CD8-positive, alpha-beta memory T cell (primary cell): Measurements from ENCODE around the gene PLEKHA4. TPM values are rescaled to one million over a fixed set of nuclear protein-coding genes. Genes with fewer than 3 reads are reported as not detected.
"Not testable (repeated sequence)": the region's sequence is repeated elsewhere in the genome, so short reads cannot be mapped to it uniquely, and the experiment has no call there.

Experiments
- CTCF ChIA-PET: fragments of 350-600 bp; sonication (Branson Sonifier 250); formaldehyde crosslinking; loops from one replicate; lab custom pipeline; 2021; ENCODE audit warnings: antibody characterized with exemption; lab: Charles Lee
- POLR2A ChIA-PET: fragments of 350-600 bp; sonication (Branson Sonifier 250); formaldehyde crosslinking; loops from one replicate; lab custom pipeline; 2021; ENCODE audit warnings: antibody characterized with exemption; lab: Charles Lee
- DNase-seq, 5 donors: peaks; one replicate each; pipeline versions ENCODE4 v3.0.0 to v3.0.0-alpha.2; 2020 to 2022; ENCODE audit warnings: mixed read lengths in 1 of 5
- H3K27ac ChIP-seq: one replicate; pipeline ENCODE4 v1.7.0; 2013; ENCODE audit warnings: low read depth, mild to moderate bottlenecking, low read length, moderate library complexity
- H3K27me3 ChIP-seq: 2 replicates; pipeline ENCODE4 v1.7.0; 2013; ENCODE audit warnings: low read length, mild to moderate bottlenecking; ENCODE audit not compliant: insufficient read depth, poor library complexity, severe bottlenecking
- H3K36me3 ChIP-seq: 2 replicates; pipeline ENCODE4 v1.7.0; 2013; ENCODE audit warnings: mild to moderate bottlenecking, low read length, moderate library complexity; ENCODE audit not compliant: insufficient read depth
- H3K4me1 ChIP-seq: 2 replicates; pipeline ENCODE4 v1.7.0; 2013; ENCODE audit warnings: mild to moderate bottlenecking, low read length, moderate library complexity; ENCODE audit not compliant: insufficient read depth
- H3K4me3 ChIP-seq: 2 replicates; pipeline ENCODE4 v1.7.0; 2013; ENCODE audit warnings: mild to moderate bottlenecking, low read length
- H3K9me3 ChIP-seq: 2 replicates; pipeline ENCODE4 v1.7.0; 2013; ENCODE audit warnings: mild to moderate bottlenecking, low read length
- H3K27ac Mint-ChIP-seq, 8 donors: one replicate each; pipeline ENCODE4 v1.8.0; 2020 to 2021; ENCODE audit warnings: mixed read lengths in 8 of 8, mild to moderate bottlenecking in 6 of 8, inconsistent platforms in 3 of 8, moderate library complexity in 3 of 8
- H3K27me3 Mint-ChIP-seq, 2 donors: one replicate each; pipeline ENCODE4 v1.8.0; 2020 to 2021; ENCODE audit warnings: mixed read lengths in 2 of 2, mild to moderate bottlenecking in 1 of 2, moderate library complexity in 1 of 2
- H3K36me3 Mint-ChIP-seq, 3 donors: one replicate each; pipeline ENCODE4 v1.8.0; 2020 to 2021; ENCODE audit warnings: mixed read lengths in 3 of 3, inconsistent platforms in 1 of 3, mild to moderate bottlenecking in 1 of 3
- H3K4me1 Mint-ChIP-seq, 3 donors: one replicate each; pipeline ENCODE4 v1.8.0; 2020 to 2021; ENCODE audit warnings: mixed read lengths in 3 of 3, inconsistent platforms in 1 of 3, mild to moderate bottlenecking in 1 of 3
- H3K4me3 Mint-ChIP-seq, 7 donors: one replicate each; pipeline ENCODE4 v1.8.0; 2020 to 2021; ENCODE audit warnings: mixed read lengths in 7 of 7, mild to moderate bottlenecking in 6 of 7, moderate library complexity in 4 of 7, inconsistent platforms in 2 of 7
- H3K9me3 Mint-ChIP-seq, 5 donors: one replicate each; pipeline ENCODE4 v1.8.0; 2020 to 2022; ENCODE audit warnings: mixed read lengths in 5 of 5, mild to moderate bottlenecking in 3 of 5, moderate library complexity in 2 of 5, inconsistent platforms in 1 of 5
- polyA plus RNA-seq: library from polyadenylated mRNA; unstranded; fragments of 300-500 nt; fragmentation: Illumina TruSeq; gene quantifications from one replicate; pipeline ENCODE4 v1.2.3, GENCODE V29; 2021
- total RNA-seq, 2 experiments: library from RNA; stranded (reverse); gene quantifications; one replicate each; pipeline ENCODE4 v1.2.3, GENCODE V29; 2021

PLEKHA4 gene
- total and polyA plus RNA-seq, 3 experiments from 2014 or later, result 2.5 to 4.1 (median 2.7) TPM

DNA sequence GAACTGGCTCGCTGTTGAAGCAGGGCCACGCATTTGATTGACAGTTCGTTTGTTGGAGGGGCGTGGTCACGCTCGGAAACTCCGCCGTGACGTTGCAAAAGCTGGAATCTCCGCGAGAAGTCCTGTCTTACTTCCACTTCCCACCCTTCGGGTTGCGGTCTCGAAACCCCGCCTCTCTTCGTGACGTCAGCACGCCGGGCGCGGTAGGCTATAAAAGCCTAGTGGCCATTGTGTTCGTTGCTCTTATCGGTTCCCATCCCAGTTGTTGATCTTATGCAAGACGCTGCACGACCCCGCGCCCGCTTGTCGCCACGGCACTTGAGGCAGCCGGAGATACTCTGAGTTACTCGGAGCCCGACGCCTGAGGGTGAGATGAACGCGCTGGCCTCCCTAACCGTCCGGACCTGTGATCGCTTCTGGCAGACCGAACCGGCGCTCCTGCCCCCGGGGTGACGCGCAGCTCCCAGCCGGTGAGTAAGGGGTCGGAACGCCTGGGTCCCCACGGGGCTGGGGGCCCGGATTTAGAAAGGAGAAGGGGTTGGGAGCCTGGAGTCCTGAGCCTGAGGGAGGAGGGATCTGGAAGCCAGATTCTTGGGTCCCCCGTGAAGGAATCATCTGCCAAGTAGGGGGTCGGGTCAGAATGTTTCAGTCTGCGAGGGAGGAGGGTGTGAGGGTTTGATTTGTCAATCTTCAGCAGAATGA, 3.9 kb upstream of the PLEKHA4 start, which contains the start of gene PPP1R15A:
PPP1R15A (plus strand) TSS at position 240 of the 702 bp plus-strand sequence. CDS start 813 bp downstream, outside the sequence.
- Mint-ChIP-seq H3K27me3 (peaks cover 4 to 14% of the 10 kb centered on the region in 2 donors), H3K27ac (peak within 1 kb of the TSS; percentile 99 to 100 (median 100)), H3K9me3 (peaks cover 0 to 5% (median 0%) of the 10 kb centered on the region in 5 donors), H3K36me3 (peaks cover 13 to 47% (median 17%) of the 10 kb centered on the region in 3 donors), H3K4me1 (peaks cover 39 to 45% (median 43%) of the 10 kb centered on the region in 3 donors), H3K4me3 (peak within 1 kb of the TSS; percentile 97 to 100 (median 99))
- Histone ChIP-seq H3K4me1 (peaks cover 32% of the 10 kb centered on the region), H3K9me3 (no peaks in the 10 kb centered on the region), H3K27ac (peak within 1 kb of the TSS; percentile 100), H3K36me3 (peaks cover 7% of the 10 kb centered on the region), H3K4me3 (peak within 1 kb of the TSS; percentile 95), H3K27me3 (no peaks in the 10 kb centered on the region)
- DNase-seq, result peak; percentile 92 to 99 (median 98)
- ChIA-PET CTCF (interaction anchor here (1.1 to 2.2 kb wide), 5 partner anchors 28 to 121 kb away, joined by 3 to 6 read pairs (median 4); partner anchors contain the start of genes GYS1 and RUVBL2), POLR2A (interaction anchor here (1.0 to 2.2 kb wide), 7 partner anchors 8 to 509 kb away, joined by 4 to 17 read pairs (median 6); partner anchors contain the start of genes FTL, GYS1, NUCB1 and RPL18)

DNA sequence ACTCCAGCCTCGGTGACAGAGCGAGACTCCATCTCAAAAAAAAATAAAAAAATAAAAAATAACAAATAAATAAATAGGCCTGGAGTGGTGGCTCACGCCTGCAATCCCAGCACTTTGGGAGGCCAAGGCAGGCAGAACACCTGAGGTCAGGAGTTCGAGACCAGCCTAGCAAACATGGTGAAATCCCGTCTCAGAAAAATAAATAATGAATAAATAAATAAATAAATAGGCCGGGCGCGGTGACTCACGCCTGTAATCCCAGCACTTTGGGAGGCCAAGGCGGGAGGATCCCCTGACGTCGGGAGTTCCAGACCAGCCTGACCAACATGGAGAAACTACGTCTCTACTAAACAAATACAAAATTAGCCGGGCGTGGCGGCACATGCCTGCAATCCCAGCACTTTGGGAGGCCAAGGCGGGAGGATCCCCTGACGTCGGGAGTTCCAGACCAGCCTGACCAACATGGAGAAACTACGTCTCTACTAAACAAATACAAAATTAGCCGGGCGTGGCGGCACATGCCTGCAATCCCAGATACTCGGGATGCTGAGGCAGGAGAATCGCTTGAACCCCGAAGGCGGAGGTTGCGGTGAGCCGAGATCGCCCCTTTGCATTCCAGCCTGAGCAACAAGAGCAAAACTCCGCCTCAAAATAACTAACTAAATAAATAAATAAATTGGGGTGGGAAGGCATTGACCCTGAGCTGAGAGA, 3.2 kb upstream of the PLEKHA4 start:
- peaks cover 7 to 14% of the 10 kb centered on the region in 2 donors for H3K27me3 Mint-ChIP-seq
- not testable (repeated sequence) for H3K27me3 ChIP-seq, H3K9me3 Mint-ChIP-seq, H3K36me3 ChIP-seq, H3K9me3 ChIP-seq, DNase-seq, H3K4me3 ChIP-seq
- H3K4me3 Mint-ChIP-seq, result peak overlapping the region; percentile 97 to 100 (median 99)
- H3K27ac Mint-ChIP-seq, result peak overlapping the region; percentile 99 to 100 (median 100)
- H3K36me3 Mint-ChIP-seq, result peaks cover 13 to 42% (median 17%) of the 10 kb centered on the region in 3 donors
- ChIA-PET POLR2A (interaction anchor here (1.0 to 2.2 kb wide), 6 partner anchors 9 to 508 kb away, joined by 4 to 17 read pairs (median 6); partner anchors contain the start of genes FTL, GYS1, NUCB1 and RPL18), CTCF (interaction anchor here (1.4 to 2.2 kb wide), 4 partner anchors 29 to 122 kb away, joined by 3 to 6 read pairs (median 4); partner anchors contain the start of genes GYS1 and RUVBL2)
- Histone ChIP-seq H3K27ac (peak overlapping the region; percentile 100), H3K4me1 (peaks cover 32% of the 10 kb centered on the region)
- H3K4me1 Mint-ChIP-seq, result peaks cover 39 to 45% (median 43%) of the 10 kb centered on the region in 3 donors

DNA sequence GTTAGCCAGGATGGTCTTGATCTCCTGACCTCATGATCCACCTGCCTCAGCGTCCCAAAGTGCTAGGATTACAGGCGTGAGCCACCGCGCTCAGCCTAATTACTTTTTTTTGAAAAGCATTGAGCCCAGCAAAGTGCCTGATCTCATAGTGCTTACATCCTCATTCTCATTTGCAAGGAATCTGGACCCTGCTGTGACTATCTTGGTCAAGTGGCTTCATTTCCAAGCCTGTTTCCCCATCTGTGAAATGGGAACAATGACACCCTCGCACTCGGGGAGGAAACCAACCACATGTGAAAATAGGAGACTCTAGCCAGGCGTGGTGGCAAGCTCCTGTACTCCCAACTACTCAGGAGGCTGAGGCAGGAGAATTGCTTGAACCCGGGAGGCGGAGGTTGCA, 1.6 kb upstream of the PLEKHA4 start:
- Mint-ChIP-seq H3K9me3 (peaks cover 0 to 5% (median 0%) of the 10 kb centered on the region in 5 donors), H3K27me3 (peaks cover 7 to 17% of the 10 kb centered on the region in 2 donors), H3K4me1 (peaks cover 24 to 30% (median 30%) of the 10 kb centered on the region in 3 donors), H3K36me3 (peaks cover 12 to 27% (median 13%) of the 10 kb centered on the region in 3 donors), H3K4me3 (no peak overlapping the region), H3K27ac (no peak overlapping the region)
- Histone ChIP-seq H3K27me3 (no peaks in the 10 kb centered on the region), H3K27ac (no peak overlapping the region), H3K4me3 (no peak overlapping the region), H3K36me3 (peaks cover 7% of the 10 kb centered on the region), H3K9me3 (no peaks in the 10 kb centered on the region), H3K4me1 (peaks cover 22% of the 10 kb centered on the region)
- no peak for DNase-seq
- POLR2A ChIA-PET, result interaction anchor here (0.7 kb wide), 1 partner anchor 125 kb away, joined by 8 read pairs; no protein-coding TSS in a partner anchor
- CTCF ChIA-PET, result interaction anchor here (1.0 kb wide), 1 partner anchor 27 kb away, joined by 3 read pairs; no protein-coding TSS in a partner anchor

DNA sequence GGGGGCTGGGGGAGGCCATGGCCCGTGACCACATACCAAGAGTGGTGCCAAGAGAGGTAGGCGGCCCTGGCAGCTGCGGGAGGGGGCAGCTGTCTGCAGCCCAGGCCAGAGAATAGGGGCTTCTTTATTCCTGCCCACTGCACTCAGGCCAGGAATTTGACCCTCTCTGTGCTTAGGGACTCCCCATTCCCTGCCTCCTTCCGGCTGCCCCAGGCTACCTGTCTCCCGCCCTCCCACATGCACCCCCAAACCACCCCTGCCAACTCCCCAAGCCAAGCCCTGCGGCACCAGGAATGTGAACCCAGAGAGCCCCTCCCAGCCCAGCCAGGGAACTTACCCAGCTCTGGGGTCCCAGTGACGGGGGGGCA, 687 bp downstream of the PLEKHA4 start:
- peaks cover 0 to 5% (median 0%) of the 10 kb centered on the region in 5 donors for H3K9me3 Mint-ChIP-seq
- peak overlapping the region in 1 of 7 donors; percentile 32 for H3K4me3 Mint-ChIP-seq
- ChIA-PET CTCF (no interaction called here), POLR2A (interaction anchor here (1.1 kb wide), 1 partner anchor 14 kb away, joined by 3 read pairs; no protein-coding TSS in a partner anchor)
- peaks cover 0 to 6% (median 0%) of the 10 kb centered on the region in 3 donors for H3K36me3 Mint-ChIP-seq
- no peak for DNase-seq
- peaks cover under 1 to 7% (median 6%) of the 10 kb centered on the region in 3 donors for H3K4me1 Mint-ChIP-seq
- Histone ChIP-seq H3K9me3 (no peaks in the 10 kb centered on the region), H3K27ac (peak overlapping the region; percentile 61), H3K4me3 (no peak overlapping the region), H3K36me3 (no peaks in the 10 kb centered on the region), H3K27me3 (no peaks in the 10 kb centered on the region), H3K4me1 (no peaks in the 10 kb centered on the region)
- peak overlapping the region in 1 of 8 donors; percentile 76 for H3K27ac Mint-ChIP-seq
- peaks cover 7 to 14% of the 10 kb centered on the region in 2 donors for H3K27me3 Mint-ChIP-seq

DNA sequence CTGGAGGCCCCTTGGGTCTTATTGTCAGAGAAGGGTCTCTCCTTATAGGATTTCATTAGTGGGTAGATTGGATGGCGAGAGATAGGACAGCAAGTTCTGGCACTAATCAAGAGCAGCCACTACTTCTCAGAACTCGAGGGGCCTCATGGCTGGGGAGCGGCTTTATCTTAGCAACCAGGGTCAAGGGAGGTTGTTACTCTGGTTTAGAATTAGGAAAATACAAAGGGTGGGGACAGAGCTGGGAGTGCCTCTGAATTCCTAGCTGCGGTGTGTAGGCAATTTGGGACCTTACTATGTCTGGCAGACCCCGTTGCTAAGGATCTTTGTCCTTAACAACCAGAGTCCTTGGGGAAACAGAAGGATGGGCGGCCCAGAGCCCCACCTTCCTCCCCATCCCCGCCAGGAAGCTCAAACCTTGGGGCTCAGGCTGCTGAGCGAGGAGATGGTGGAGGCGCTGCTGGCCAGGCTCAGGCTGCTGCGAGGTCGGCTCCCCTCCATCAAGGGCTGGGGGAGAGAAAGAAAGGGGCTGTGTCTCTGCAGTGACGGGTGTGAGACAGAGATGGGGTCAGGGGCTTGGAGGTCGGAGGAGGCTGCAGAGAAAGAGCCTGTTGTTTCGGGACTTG, 1.2 kb downstream of the PLEKHA4 start:
- Mint-ChIP-seq H3K4me3 (peak overlapping the region in 1 of 7 donors; percentile 65), H3K27ac (peak overlapping the region in 3 of 8 donors; percentile 28 to 91 (median 75)), H3K4me1 (peaks cover 0 to 4% (median 3%) of the 10 kb centered on the region in 3 donors), H3K27me3 (peaks cover 7 to 9% of the 10 kb centered on the region in 2 donors), H3K9me3 (peaks cover 0 to 2% (median 0%) of the 10 kb centered on the region in 5 donors), H3K36me3 (peaks cover 0 to 1% (median 0%) of the 10 kb centered on the region in 3 donors)
- H3K4me3 ChIP-seq, result no peak overlapping the region
- POLR2A ChIA-PET, result no interaction called here
- no peaks in the 10 kb centered on the region for H3K9me3 ChIP-seq
- CTCF ChIA-PET, result no interaction called here
- H3K4me1 ChIP-seq, result no peaks in the 10 kb centered on the region
- H3K27ac ChIP-seq, result peak overlapping the region; percentile 61
- DNase-seq, result no peak
- H3K27me3 ChIP-seq, result no peaks in the 10 kb centered on the region
- H3K36me3 ChIP-seq, result no peaks in the 10 kb centered on the region

DNA sequence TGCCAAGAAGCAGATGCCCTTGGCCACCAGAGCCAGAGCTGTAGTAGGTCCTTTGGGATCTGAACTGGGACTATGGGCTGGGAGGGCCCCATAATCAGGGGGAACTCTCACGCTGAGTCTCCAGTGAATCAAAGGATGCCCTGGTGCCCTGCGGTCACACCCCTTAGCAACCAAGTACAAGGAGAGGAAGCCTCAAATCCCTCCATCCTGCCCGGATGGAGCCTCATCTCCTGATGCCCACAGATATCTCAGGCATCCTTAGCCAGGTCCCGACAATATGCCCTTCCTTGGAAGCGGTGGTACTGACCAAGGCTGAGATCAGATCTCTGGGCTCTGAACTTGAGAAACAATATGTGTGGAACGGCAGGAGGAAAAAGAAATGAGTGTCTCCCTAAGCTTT, 1.7 kb downstream of the PLEKHA4 start:
- no peak overlapping the region for H3K27ac ChIP-seq

DNA sequence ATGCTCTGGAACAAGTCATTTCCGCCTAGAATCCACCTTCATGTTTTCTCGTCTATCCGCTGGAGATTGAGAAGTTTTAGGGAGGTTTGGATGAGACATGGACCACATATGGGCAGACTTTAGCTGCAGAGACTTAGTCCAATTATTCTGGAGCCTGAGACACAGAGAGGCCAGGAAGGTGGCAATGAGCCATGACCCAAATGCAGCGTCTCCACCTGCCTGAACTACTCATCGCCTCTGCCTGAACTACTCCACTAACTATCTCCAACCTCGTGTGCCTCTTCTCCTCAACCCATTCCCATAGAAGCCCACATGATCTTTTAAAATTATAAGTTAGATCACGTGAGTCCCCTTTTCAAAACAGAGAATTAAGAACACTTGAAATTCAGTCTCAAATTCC, 5.6 kb downstream of the PLEKHA4 start:
- Histone ChIP-seq H3K4me3 (no peak overlapping the region), H3K27ac (no peak overlapping the region), H3K36me3 (no peaks in the 10 kb centered on the region), H3K9me3 (no peaks in the 10 kb centered on the region), H3K27me3 (no peaks in the 10 kb centered on the region), H3K4me1 (no peaks in the 10 kb centered on the region)
- Mint-ChIP-seq H3K27me3 (peaks cover 3% of the 10 kb centered on the region in 2 donors), H3K36me3 (no peaks in the 10 kb centered on the region), H3K4me3 (peak overlapping the region in 1 of 7 donors; percentile 55), H3K9me3 (no peaks in the 10 kb centered on the region), H3K4me1 (peaks cover 2 to 4% (median 4%) of the 10 kb centered on the region in 3 donors), H3K27ac (no peak overlapping the region)
- CTCF ChIA-PET, result no interaction called here
- POLR2A ChIA-PET, result no interaction called here
- DNase-seq, result no peak

More for the DNA sequence above, 1.7 kb downstream of the PLEKHA4 start:
- no peaks in the 10 kb centered on the region for H3K9me3 Mint-ChIP-seq
- H3K4me3 ChIP-seq, result no peak overlapping the region
- H3K27me3 Mint-ChIP-seq, result peaks cover 7% of the 10 kb centered on the region in 2 donors
- no peak for DNase-seq
- H3K4me1 ChIP-seq, result no peaks in the 10 kb centered on the region
- H3K27ac Mint-ChIP-seq, result peak overlapping the region in 1 of 8 donors; percentile 28
- no peaks in the 10 kb centered on the region for H3K27me3 ChIP-seq
- H3K36me3 ChIP-seq, result no peaks in the 10 kb centered on the region
- ChIA-PET POLR2A (interaction anchor here (0.6 kb wide), 1 partner anchor 8 kb away, joined by 7 read pairs; no protein-coding TSS in a partner anchor), CTCF (no interaction called here)
- no peak overlapping the region for H3K4me3 Mint-ChIP-seq
- H3K9me3 ChIP-seq, result no peaks in the 10 kb centered on the region
- no peaks in the 10 kb centered on the region for H3K36me3 Mint-ChIP-seq
- no peaks in the 10 kb centered on the region for H3K4me1 Mint-ChIP-seq
